ENCODE data around the gene CADM1.

Gene CADM1

DNA sequence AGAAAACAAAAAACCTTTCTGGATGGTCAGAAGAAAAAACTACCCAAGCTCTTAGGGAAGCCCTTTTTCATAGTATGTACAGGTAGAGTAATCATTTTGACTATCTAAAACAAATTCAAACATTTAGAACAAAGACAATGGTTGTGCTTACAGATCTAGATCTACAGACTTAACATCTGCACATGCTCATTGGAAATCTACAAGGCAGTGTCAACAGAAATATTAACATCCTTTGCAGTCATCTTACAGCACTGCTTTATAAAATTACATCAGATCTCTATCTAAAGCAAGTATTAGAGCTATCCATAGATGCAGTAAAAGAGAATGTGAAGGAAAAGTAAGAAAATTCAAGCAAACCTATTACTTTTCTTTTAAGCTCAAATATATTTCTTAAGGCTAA lies 110.3 kb downstream of the CADM1 start:
- DNase-seq: no peak

DNA sequence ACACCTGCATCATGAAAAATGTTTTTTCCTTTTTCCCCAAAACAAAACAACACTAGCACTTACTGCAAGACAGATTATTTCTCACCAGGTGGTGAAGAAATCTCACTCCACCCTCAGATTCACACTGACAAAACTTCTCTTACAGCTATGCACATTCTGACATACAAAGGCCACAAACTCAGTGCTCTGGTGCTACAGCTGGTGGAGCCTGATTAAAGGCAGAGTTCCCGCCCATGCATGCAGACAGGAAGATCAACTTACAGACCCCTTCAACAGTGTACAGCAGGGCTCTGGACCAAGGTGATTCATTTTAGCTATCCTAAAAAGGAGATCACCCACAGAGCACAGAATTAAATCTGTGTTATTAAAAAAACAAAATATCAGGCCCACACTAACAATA lies 112.6 kb downstream of the CADM1 start:
- DNase-seq: no peak

DNA sequence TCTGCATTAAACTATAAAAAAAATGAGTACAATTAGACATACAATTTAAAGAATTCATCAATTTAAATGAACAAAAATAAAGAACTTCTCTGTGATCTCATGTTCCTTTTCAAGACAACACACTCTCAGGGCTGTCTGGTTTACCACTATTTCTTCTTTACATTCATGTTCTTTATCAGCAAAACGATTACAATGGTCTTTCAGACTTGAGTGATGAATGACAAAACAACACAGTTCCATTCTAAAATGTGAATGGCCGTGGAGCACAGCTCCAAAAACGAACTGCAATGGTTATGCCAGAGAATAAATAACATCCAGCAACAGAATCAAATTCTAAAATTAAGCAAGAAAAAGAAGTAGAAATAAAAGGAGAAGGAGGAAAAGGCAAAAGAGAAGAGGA lies 113.1 kb downstream of the CADM1 start:
- no peak for DNase-seq

DNA sequence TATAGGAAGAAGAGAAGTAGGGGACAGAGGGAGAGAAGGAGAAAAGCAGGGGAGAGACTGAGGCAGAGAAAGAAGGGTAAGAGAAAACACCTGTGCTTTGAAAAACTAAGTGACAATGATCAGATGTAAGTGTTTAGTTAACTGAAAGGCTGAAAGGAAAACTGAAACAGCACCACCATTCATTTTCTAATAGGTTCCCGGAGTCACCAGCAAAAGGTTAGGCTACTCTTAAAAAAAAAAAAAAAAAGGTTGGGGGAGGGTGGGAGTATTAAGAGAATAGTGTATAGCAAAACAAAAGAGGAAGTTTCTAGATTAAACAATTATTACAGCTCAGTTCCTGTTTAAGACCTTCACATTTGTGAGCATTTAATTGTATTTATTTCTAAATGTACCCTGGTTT lies 113.8 kb downstream of the CADM1 start:
- no peak for DNase-seq

DNA sequence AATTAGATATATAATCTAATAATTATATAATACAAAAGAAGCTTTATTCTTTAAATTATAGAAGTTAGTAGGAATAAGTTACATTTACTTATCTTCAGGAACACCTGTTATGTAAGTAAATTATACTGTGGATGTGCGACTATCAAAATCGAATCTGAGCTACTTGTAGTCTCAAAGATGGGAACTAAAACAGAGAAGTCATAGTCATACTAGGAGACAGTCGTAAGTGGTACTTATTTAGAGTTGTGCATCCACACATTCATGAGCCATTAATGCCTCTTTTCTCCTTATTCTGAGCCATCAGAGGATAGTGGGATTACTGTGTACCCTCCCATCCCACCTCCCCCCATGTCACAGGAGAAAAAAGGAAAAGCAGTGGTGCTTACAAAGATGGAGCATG lies 114.4 kb downstream of the CADM1 start:
- DNase-seq: no peak

DNA sequence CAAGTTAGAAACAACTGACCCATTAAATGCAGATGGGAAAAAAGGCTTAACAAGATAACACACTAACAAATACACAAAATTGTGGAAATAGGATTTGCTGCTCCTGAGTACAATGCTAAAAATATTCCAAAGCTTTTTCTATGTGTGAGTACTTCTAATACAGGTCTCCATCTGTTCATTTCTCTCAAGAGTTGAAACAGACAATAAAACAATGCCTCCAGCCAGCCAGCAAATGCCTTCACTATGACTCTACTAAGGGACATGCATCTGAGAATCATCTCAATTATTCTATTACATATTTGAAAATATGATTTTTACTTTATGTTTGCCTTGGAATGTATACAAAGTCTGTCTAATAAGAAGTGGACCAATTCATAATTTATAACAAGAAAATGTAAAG lies 119.0 kb downstream of the CADM1 start:
- no peak for DNase-seq

DNA sequence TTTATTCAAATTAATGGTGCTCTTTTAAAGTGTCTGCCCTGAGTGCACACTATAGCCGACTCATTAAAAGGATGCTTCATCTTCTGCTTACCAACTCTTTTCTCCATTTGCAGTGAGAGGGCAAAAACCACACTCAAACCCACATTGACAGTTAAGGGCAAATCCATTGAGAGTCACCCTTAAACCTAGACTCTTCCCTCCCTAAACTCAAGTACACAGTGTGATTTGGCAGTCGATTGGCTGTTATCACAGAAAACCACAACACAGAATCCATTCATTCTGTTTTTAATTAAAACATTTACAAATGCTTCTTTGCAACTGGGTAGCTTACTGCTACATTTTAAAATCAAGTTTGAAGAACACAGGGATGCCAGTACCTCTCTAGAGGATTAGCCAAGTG lies 120.0 kb downstream of the CADM1 start:
- no peak for DNase-seq

DNA sequence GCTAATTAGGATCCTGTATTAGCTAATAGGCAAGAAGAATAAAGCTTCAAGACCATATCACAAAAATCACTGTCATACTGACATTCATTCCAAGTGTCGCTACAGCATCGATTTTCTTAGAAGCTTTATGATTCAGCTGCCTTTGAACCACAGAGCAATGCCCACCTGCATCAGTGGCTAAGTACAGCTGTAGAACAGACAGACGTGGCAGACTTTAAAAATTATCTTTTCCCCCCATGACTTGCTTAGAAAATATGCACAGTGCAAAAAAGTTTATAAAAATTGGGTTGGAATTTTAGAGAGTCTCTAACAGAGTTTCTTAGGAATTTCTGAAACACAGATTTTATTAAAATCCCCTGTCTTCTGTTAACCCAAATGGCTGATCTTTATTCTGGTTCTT lies 120.8 kb downstream of the CADM1 start:
- DNase-seq: no peak

DNA sequence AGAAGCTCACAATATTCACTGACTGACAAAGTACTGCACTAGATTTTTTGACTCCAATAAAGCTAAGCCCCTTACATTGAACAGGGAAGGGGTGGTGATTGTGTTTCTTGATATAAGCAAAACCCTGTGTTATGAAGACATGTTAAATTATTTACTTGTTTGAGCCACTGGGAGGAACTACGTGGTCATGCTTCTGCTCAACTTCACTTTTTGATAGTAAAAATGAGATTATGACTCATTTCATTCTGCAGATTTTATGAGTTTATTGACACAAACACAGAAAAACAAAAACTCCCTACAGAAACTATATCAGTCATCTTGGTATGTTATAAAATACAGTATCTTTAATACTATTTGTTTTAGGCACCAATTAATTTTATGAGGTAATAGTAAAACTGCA lies 124.7 kb downstream of the CADM1 start:
- no peak for DNase-seq

DNA sequence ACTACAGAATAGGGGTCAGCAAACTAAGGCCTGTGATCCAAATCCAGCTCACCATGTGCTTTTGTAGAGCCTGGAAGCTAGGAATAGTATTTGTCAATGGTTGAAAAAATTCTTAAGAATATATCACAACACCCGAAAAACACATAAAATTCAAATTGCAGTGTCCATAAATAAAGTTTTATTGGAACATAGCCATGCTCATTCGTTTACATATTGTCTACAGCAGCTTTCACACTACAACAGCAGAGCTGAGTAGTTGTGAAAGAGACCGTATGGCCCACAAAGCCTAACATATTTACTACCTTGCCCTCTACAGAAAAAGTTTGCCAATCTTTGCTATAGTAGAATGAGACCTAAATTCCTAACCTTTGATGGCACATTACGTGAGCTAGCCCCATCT lies 125.7 kb downstream of the CADM1 start:
- DNase-seq: no peak

DNA sequence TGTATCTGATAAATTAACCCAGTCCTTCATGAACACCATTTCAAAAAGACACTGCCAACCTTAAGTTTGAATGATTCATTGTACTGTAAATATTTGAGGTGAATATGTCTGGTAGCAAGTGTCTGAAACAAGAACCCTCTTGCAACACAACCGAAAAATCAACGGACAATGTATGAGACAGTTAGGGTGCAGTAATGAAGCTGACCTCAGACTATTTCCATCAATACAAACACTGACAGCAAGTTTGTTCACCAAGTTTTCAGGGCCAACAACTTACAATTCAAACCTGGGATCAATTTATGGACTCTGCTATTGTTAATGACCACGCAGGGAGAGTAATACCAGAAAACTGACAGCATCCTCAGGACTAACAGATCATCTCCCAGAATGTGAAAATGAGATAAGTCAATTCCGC lies 126.3 kb downstream of the CADM1 start:
- DNase-seq: no peak

DNA sequence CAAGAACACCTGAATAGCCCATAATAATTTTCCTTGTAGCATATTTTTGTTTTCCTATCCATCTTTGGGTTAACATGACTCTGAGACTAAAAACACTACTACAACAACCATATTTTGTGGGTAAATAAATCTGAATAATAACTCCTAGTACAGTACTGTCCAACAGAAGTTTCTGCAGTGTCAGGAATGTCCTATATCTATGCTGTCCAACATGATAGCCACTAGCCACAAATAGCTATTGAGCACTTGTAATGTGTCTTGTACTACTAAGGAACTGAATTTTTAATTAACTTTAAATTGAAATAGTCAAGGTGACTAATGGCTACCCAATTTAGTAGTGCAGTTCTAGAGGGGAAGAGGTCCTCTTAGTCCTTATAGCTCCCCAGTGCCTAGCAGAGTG lies 135.6 kb downstream of the CADM1 start:
- DNase-seq: no peak

DNA sequence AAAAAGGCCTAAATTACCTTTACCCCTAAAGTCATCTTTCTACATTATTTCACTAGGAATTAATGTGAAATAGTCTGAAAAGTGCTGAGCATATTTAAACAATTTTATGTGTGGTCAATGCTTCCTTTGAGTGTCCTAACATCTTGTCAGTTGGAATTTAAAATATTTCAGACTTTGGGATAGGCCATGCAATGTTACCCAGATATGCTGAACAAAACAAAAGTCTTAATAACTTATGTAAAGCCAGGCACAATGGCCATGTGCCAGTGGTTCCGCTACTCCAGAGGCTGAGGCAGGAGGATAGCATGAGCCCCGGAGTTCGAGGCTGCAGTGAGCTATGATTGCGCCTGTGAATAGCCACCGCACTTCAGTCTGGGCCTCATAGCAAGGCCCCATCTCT lies 137.4 kb downstream of the CADM1 start:
- no peak for DNase-seq

DNA sequence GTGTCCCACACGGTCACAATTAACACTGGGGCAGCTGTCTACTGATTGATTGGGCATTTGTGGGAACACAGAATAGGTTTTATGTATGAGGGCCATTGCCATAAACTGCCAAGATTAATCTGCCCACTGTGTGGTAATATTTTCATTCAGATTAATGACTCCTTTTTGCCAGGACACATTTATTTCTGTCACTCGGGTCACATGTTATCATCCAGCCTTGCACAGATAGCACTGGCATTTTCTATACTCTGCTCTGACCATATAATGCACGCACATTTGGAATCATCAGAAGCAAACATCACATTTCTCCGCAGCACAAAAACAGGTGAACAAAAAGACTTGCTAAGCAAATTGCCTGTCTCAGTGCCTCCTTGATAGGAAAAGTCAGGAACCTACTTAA lies 138.3 kb downstream of the CADM1 start:
- no peak for DNase-seq

DNA sequence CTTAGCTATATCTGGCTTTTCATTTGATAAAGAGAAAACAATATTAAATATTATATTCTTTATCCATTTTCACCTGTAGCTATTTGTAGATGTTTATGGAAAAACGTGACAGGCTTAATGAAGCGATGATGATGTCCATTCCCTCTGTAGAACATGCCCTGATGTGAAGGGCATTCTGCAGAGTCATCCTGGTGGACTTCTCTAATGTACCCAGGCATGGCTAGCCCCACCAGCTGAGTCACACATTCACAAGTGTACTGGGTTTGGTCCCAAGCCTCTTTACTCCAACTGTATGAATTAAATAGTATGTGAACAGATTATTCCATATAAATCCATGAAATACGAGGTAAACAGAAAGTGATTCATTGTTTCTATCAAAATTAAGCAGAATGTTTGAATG lies 139.3 kb downstream of the CADM1 start:
- no peak for DNase-seq

DNA sequence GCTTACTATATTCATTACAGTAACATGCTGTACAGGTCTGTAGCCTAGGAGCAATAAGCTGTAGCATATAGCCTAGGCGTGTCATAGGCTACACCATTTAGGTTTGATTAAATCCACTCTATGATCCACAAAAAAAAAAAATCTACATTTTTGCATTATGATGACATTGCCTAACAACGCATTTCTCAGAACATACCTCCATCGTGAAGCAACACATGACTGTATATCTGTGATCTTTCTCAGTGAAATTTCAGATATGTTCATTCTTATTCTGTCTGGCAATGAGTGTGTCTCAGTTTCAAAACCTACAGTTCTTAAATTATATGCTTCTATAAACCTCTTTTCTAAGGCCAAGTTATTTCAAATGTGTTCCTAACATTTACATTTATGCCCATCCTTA lies 140.3 kb downstream of the CADM1 start:
- DNase-seq: no peak

DNA sequence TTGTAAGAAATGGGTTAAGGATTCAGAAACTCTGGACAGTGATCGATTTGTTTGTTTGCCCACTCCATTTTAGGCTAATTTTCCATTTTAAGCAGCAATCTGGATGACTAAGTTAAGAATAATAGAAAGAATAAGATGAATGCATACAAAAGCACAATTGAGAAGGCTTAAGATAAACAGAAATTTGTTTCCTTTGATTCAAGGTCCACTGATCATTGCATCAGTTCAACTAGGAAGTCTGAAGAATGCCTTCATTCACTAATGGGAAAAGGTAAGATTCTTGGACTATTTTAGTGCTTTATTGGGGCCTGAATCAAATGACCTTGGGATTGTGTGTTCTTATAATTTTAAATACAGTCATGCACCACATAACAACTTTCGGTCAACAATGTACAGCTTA lies 140.8 kb downstream of the CADM1 start:
- DNase-seq: no peak

DNA sequence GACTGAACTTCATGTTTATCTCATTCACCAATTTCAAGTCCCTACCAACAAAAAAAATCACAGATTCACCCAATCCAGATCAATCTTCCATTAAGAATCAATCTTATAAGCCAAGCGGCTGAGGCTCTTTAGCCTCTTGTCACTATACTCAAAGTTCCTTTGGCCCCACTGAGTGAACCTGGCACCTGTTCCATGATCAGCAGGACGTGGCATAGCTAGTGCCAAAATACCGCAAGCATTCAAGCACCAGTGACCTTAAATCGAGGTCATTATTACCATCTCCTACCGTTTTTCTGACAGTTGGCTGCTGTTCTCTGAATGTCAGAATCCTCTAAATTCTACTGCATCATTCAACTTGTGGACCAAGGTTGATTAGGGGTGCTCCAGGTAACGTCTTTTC lies 141.2 kb downstream of the CADM1 start:
- no peak for DNase-seq

DNA sequence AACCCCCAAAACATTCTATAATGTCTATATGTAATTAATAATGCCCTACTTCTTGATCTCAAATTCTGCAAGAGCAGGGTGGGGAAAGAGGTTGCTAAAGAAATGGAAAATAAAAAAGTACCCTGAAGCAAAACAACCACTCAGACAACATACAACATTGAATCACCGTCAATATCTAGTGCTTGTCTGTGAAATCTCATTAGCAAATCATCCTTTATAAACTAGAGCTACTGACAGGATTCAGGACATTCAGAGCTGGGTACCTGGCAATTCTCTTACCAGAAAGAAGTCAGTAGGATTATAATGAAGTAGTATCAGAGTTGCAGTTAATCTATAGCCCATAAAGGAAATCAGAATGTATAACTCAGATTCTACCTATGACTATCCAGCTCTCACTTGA lies 143.2 kb downstream of the CADM1 start:
- DNase-seq: no peak

DNA sequence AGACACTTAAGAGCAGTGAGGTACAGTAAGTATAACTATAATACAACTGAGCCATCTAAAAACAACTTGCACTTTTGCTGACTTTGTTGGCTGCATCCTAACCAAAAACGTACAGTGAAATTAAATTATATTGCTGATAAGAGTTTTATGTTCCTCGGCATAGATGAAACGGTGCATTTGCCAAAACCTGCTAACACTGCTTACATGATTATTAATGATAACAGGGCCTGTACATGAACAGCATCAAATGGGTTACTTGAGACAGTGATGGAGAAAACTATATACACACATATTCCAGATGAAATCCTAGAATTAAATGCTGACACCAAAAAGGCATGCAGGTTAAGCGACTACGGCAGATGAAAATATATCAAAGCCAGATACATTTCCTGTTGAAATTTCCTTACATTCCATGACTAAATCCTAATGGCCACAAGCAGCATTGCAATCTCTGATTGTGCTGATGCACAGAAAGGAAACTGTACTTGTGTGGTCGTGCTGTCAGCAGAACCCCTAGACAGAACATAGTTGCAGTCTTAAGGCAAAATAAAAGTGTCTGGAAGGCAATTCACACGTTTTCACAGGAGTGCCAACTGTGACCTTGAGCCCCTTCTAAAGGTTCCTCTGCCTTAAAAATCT lies 143.9 kb downstream of the CADM1 start:
- DNase-seq: no peak

DNA sequence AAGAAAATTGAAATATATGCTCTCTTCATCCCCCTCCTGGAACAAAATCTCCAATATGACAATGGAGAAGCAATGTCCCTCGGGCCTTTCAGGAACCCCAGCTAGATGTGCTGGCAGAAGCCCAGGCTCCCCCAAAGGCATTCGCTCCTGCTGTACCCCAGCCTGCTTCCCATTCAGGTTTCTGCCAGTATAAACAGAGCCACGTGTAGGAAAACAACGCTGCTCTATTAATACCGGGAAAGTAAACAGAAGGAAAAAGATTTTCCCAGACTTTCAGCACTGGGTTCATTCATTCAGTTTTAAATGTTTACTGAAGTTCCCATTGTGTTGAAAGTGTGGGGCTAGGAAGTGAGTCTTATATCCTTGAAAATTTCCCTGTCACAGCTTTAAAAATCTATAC lies 147.1 kb downstream of the CADM1 start:
- no peak for DNase-seq

DNA sequence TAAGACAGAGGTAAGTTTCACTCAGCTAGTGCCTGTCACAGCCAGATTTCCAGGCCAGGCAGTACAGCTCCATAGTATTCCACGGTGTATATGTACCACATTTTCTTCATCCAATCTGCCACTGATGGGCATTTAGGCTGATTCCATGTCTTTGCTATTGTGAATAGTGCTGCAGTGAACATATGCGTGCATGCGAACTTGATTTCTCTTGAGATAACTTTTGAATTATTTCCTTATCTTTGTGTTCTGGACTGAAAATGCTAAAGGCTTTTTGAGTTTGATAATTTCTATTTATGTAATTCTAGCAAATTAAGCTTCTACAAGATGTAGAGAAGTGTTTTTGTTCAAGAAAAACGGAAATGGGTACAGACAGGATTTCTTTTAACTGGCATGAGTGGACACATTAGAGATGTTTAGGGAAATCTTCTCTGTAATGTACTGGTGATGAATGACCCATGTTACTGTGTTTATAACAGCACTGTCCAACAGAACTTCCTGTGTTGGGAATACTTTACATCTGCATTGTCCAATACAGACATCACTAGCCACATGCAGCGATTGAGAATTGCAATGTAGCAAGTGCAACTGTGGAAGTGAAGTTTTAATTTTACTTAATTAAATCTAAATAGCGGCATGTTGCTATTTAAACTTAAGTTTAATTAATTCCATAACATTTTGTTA lies 151.3 kb downstream of the CADM1 start:
- no peak for DNase-seq

DNA sequence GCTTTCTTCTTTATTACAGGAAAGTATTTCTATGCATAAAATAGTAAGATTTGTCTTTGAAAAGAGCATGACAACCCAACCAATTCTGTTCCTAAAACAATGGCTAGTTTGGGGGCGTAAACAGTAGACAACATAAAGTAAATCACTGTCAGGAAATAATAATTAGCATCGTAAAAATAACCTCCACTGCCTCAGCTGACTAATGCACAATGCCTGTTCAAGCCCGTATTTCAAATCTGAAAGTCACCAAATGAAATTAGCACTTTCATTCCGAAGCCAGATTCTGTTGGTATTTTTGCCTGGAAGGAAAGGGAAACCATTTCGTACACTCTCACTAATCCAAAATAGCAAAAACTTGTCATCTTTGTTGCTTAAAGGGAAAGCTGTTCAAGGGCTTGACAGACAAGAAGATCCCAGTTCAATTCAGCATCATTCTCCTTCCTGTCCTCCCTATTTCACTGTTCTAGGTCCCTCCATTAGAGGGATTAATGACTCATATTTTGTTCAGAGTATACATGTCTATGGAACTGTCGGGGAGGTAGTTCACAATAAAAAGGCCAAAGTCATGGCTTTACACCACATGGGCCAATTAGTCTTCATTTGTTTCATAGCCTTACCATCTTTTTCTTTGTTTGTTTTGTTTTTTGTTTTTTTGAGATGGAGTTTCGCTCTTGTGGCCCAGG lies 154.7 kb downstream of the CADM1 start:
- DNase-seq: no peak

DNA sequence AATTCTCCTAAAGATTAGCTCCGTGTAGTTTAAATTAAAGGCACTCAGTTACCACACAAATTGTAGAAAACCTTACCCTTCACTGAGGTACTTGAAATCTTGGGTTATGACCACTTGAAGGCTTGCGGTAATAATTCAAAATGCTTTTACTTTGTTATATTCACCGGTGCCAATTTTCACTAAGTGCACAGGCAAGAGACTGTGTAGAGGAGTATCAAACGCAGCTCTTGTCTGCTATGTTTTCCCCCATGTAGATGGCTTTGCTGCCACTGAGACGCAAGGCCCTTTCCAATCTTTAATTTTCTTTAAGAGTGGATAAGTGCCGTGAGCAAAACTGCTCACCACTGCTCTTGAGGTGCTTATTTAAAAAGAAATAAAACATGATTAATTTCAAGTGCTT lies 155.8 kb downstream of the CADM1 start:
- DNase-seq: no peak

DNA sequence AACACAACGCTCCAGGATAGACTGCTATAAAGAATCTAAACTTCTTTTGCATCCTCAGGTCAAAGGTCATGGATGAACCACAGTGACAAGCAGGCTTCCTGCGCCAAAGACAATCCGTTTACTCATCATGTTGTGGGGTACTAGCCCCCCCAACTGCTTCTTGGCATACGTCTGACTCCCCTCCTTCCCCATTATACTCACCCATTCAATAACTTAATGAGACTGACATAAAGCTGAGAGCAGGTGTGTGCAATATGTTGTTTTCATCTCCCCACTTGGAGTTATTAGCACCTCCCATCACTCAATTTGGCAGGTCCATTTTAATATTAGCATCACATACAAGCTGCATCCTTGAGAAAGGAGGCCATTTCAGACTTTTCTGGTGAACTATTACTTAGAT lies 157.1 kb downstream of the CADM1 start:
- no peak for DNase-seq
